GM12878 (cell line): ENCODE data around the gene NES. TPM values are rescaled to one million over a fixed set of nuclear protein-coding genes. Genes with fewer than 3 reads are reported as not detected.

Experiments
- ATAC-seq: fragments of 200-7000 bp; cut with Tn5 transposase; 3 replicates; pipeline ENCODE4 v1.9.1; 2020; ENCODE audit warnings: mild to moderate bottlenecking, moderate library complexity
- BruUV-seq: library from RNA; stranded (reverse); fragments of 400-500 nt; replicated peaks from 2 replicates; lab custom pipeline; 2021; lab: Mats Ljungman, UMichigan
- CTCF ChIA-PET: fragments of 300-600 bp; sonication (Branson Sonifier 250); formaldehyde crosslinking; extraction: SDS; loops from one replicate; lab custom pipeline; 2021; ENCODE audit warnings: inconsistent platforms; lab: Yijun Ruan, JAX
- POLR2A ChIA-PET: fragments of 350-600 bp; formaldehyde crosslinking; extraction: SDS; loops from one replicate; lab custom pipeline; 2021; ENCODE audit warnings: inconsistent platforms; lab: Charles Lee
- RAD21 ChIA-PET: fragments of 300-600 bp; sonication (Branson Sonifier 250); formaldehyde crosslinking; loops from one replicate; lab custom pipeline; 2023; ENCODE audit warnings: antibody characterized with exemption; ENCODE audit not compliant: unreplicated experiment; lab: Charles Lee
- SMC1A ChIA-PET: fragments of 300-600 bp; sonication (Branson Sonifier 250); formaldehyde crosslinking; loops from one replicate; lab custom pipeline; 2023; ENCODE audit not compliant: unreplicated experiment, uncharacterized antibody; lab: Charles Lee
- DNase-seq: peaks from one replicate; pipeline ENCODE4 v3.0.0-alpha.2; 2011; ENCODE audit warnings: low read depth, low spot score
- FAIRE-seq: peaks from 3 replicates; lab custom pipeline; 2011; peaks lifted over from hg19 to GRCh38; lab: Jason Lieb, UNC
- H2AFZ ChIP-seq: 2 replicates; pipeline ENCODE4 v1.6.0; 2011; ENCODE audit warnings: low read depth, low read length, control low read depth; ENCODE audit not compliant: control insufficient read depth
- H3K27ac ChIP-seq: 2 replicates; pipeline ENCODE4 v1.5.1; 2011; ENCODE audit warnings: control low read depth; ENCODE audit not compliant: control insufficient read depth, insufficient read depth
- H3K27me3 ChIP-seq, 2 experiments: replicated peaks in 1 of 2; 2 replicates each; pipeline versions ENCODE4 v1.6.0 to v1.6.1; 2011; ENCODE audit warnings: low read length in 1 of 2; ENCODE audit not compliant: control insufficient read depth in 2 of 2, insufficient read depth in 2 of 2
- H3K36me3 ChIP-seq, 2 experiments: 2 replicates each; pipeline ENCODE4 v1.5.1; 2011; ENCODE audit warnings: low read length in 1 of 2; ENCODE audit not compliant: control insufficient read depth in 2 of 2, insufficient read depth in 2 of 2
- H3K4me1 ChIP-seq: 2 replicates; pipeline ENCODE4 v1.6.1; 2011; ENCODE audit warnings: mild to moderate bottlenecking, low read length, moderate library complexity, mixed read lengths; ENCODE audit not compliant: control insufficient read depth, insufficient read depth
- H3K4me2 ChIP-seq: 2 replicates; pipeline ENCODE4 v1.6.0; 2011; ENCODE audit warnings: control low read depth; ENCODE audit not compliant: control insufficient read depth, insufficient read depth
- H3K4me3 ChIP-seq: fragments of 200-600 bp; sonication (generic); 2 replicates; pipeline ENCODE4 v1.5.1; 2016
- H3K79me2 ChIP-seq: 2 replicates; pipeline ENCODE4 v1.6.0; 2011; ENCODE audit warnings: low read length; ENCODE audit not compliant: control insufficient read depth, insufficient read depth
- H3K9ac ChIP-seq: 2 replicates; pipeline ENCODE4 v1.8.0; 2011; ENCODE audit warnings: low read length, control low read depth, mixed read lengths; ENCODE audit not compliant: control insufficient read depth, insufficient read depth
- H3K9me3 ChIP-seq: replicated peaks from 3 replicates; pipeline ENCODE4 v1.5.1; 2011; ENCODE audit warnings: mild to moderate bottlenecking, low read length; ENCODE audit not compliant: control insufficient read depth, insufficient read depth
- H4K20me1 ChIP-seq: 2 replicates; pipeline ENCODE4 v1.6.0; 2011; ENCODE audit not compliant: control insufficient read depth, insufficient read depth
- BRCA1 ChIP-seq: IDR thresholded peaks from 2 replicates; pipeline ENCODE4 v1.6.1; 2011; ENCODE audit warnings: low read depth, low read length, improper control_type of control experiment
- CEBPZ ChIP-seq: fragments of 150-350 bp; IDR thresholded peaks from 2 replicates; pipeline ENCODE4 v1.6.1; 2016; ENCODE audit warnings: low read depth, low read length
- KAT2A ChIP-seq: conservative IDR thresholded peaks from 2 replicates; pipeline ENCODE4 v1.6.1; 2011; ENCODE audit warnings: low read depth, low read length; ENCODE audit not compliant: control insufficient read depth
- MEF2B ChIP-seq: fragments of 450-650 bp; IDR thresholded peaks from 2 replicates; pipeline ENCODE4 v1.6.1; 2018; ENCODE audit warnings: mild to moderate bottlenecking, moderate library complexity; ENCODE audit not compliant: partially characterized antibody, poor library complexity, severe bottlenecking
- RAD21 ChIP-seq: IDR thresholded peaks from 2 replicates; pipeline ENCODE4 v1.6.1; 2011; ENCODE audit warnings: mild to moderate bottlenecking, low read depth, low read length, moderate library complexity; ENCODE audit not compliant: insufficient read depth
- WGBS: methylation state at CpG from one replicate; pipeline ENCODE4 v1.1.6; 2016; ENCODE audit warnings: low lambda C conversion rate; ENCODE audit not compliant: insufficient replicate concordance, insufficient coverage; ENCODE audit errors: missing lambda C conversion rate; 5-methylcytosine and 5-hydroxymethylcytosine counted together
- in situ Hi-C: fragments of 300-500 bp; cut with MboI; formaldehyde crosslinking; loops from 9 replicates; pipeline ENCODE4 v1.14.3; 2018; ENCODE audit warnings: mixed read lengths
- intact Hi-C: fragments of 100-400 bp; cut with micrococcal nuclease; formaldehyde crosslinking; loops from one replicate; pipeline ENCODE4 v1.14.2; 2022; ENCODE audit not compliant: unreplicated experiment
- polyA plus RNA-seq, 11 experiments: library from polyadenylated mRNA; depleted of rRNA in 4 of 11; unstranded in 6 of 11; stranded (reverse) in 5 of 11; fragments of >200 nt; fragmentation: Nextera tagmentation in 4 of 11; fragmentation: Illumina TruSeq in 1 of 11; extraction: Ambion mirVana in 4 of 11; extraction: Trizol in 1 of 11; gene quantifications; 1 replicate in 1 of 11; 2 replicates in 10 of 11; pipeline versions ENCODE4 v1.2.1 to v1.2.3, GENCODE V29; 2011 to 2016; ENCODE audit warnings: inconsistent platforms in 2 of 11, missing spikeins in 2 of 11, low read depth in 1 of 11
- total RNA-seq, 4 experiments: library from RNA; depleted of rRNA in 3 of 4; stranded (reverse); fragments of >200 nt in 3 of 4; fragmentation: Illumina TruSeq in 1 of 4; extraction: Trizol in 1 of 4; gene quantifications; 2 replicates each; pipeline versions ENCODE4 v1.2.1 to v1.2.3, GENCODE V29; 2013 to 2021

The NES gene
- total and polyA plus RNA-seq, 10 of the 15 experiments (the other 5 are each of a cell fraction or from before 2014, with no cell fraction given): under 0.01 to 0.15 (median 0.02) TPM; not detected in 4

- H3K36me3 ChIP-seq: no peaks in the 10 kb centered on the region
- no peak overlapping the region for H3K4me3 ChIP-seq
- no peak overlapping the region for H3K9ac ChIP-seq
- H3K27ac ChIP-seq: no peak overlapping the region
- no TSS peak for BruUV-seq
- H3K27me3 ChIP-seq: no peaks in the 10 kb centered on the region
- TF ChIP-seq MEF2B (no peak), BRCA1 (no peak), KAT2A (no peak), CEBPZ (no peak), RAD21 (no peak)
- no peaks in the 10 kb centered on the region for H3K9me3 ChIP-seq
- WGBS: 67% methylated on average over 5 of the region's 9 CpGs
- H3K4me2 ChIP-seq: no peak overlapping the region
- H4K20me1 ChIP-seq: no peaks in the 10 kb centered on the region
- no peaks in the 10 kb centered on the region for H3K79me2 ChIP-seq
- ChIA-PET CTCF (no interaction called here), RAD21 (no interaction called here), SMC1A (no interaction called here), POLR2A (no interaction called here)
- in situ Hi-C loops (no loop called here), intact Hi-C loops (loop anchor here (10.0 kb wide), 1 partner anchor 57 kb away; the partner anchor contains the start of genes ISG20L2 and METTL25B)
- ATAC-seq: no peak
- no peak for FAIRE-seq
- H3K4me1 ChIP-seq: peaks cover 25% of the 10 kb centered on the region
- H2AFZ ChIP-seq: no peak overlapping the region
- DNase-seq: no peak
These were observed 9.1 kb downstream of the NES start for GRCh38 chr1:156667968-156668709.
